ENCODE data around the gene CAV1. TPM values are rescaled to one million over a fixed set of nuclear protein-coding genes. Genes with fewer than 3 reads are reported as not detected.

The CAV1 gene
- total RNA-seq, 2 experiments from 2014 or later: not detected

DNA sequence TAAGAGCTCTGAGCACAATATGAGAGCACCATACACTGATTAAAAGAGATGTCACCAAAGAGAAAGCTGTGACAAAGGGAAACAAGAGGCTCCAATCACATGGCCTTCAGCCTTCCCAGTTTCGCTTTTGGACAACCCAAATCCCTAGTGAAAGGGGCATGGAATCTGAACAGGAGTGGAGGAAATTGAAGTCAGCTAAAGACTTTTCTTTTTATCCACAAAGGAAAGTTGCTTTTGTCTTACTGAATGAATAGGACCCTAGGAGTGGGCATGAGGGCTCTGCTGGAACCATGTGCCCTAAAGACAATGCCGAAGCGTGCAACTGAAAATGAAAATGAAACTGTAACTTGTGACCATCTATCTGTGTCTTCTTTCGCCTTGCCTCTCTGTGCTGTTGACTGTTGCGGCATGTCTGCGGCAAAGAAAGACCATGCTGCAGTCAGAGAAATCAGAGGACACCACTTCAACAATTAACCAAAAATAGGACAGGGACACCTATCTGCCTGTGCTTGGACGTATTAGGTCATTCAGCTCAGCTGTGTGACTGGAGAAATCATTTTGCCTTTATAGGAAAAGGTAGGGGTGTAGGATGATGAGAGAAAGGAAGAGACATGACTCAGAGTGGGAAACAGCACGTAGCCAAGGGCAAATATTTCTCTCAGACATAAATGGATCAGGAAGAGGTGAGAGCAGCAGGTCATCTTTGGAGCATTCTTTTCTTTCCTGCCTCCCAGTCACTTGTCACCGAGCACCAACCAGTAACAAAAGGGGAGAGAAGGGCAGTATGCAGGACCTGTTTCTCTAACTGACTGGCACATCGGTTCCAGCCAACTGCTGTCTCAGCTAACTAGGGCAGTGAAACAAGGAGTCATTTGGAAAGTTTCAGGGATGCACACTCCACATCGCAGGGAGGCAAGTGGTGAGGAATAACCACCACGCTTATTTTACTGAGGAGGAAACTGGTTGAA is 13.0 kb upstream of the CAV1 start:
- Mint-ChIP-seq H3K9me3 (no peaks in the 10 kb centered on the region), H3K36me3 (ENCODE audit: low read depth) (no peaks in the 10 kb centered on the region), H3K27me3 (peaks cover 36% of the 10 kb centered on the region), H3K4me3 (peak overlapping the region; percentile 51), H3K4me1 (peaks cover 14% of the 10 kb centered on the region), H3K27ac (peak overlapping the region; percentile 54)
- POLR2A ChIA-PET: no interaction called here
- DNase-seq: no peak
- CTCF ChIA-PET: interaction anchor here (1.9 kb wide), 1 partner anchor 14 kb away, joined by 6 read pairs; the partner anchor contains the start of gene CAV1

DNA sequence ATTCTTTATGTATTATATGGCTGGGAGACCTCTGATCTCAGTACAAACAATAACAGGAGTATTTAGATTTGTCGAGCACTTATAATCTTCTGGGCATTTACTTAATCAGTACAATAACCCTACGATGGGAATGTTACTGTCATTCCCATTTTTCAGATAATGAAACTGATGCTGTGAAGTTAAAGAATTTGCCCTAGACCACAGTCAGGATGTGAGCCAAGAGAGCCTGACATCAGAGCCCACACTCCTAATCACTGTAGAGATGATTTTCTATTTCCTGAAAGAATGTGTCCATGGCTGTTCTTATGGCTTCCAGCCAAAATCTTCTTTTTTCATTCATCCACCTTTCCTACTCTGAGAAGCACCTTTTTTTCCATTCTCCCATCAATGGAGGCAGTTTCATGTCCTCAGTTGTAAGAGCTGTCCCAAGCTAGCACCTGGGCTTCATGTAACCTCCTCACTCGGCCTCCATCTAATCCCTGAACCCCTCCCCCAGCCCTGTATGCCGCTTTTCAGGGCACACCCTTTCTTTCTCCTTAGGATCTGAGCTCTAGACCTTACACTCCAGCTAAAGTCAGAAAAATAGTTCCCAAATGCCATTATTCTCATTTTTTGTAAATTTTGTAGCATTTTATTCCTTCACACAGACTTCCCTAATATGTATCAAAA is 12.2 kb upstream of the CAV1 start:
- H3K4me3 Mint-ChIP-seq: no peak overlapping the region
- H3K27ac Mint-ChIP-seq: no peak overlapping the region
- CTCF ChIA-PET: interaction anchor here (1.9 kb wide), 1 partner anchor 13 kb away, joined by 6 read pairs; the partner anchor contains the start of gene CAV1
- H3K36me3 Mint-ChIP-seq (ENCODE audit: low read depth): no peaks in the 10 kb centered on the region
- peaks cover 14% of the 10 kb centered on the region for H3K4me1 Mint-ChIP-seq
- peaks cover 36% of the 10 kb centered on the region for H3K27me3 Mint-ChIP-seq
- POLR2A ChIA-PET: no interaction called here
- no peak for DNase-seq
- H3K9me3 Mint-ChIP-seq: no peaks in the 10 kb centered on the region

DNA sequence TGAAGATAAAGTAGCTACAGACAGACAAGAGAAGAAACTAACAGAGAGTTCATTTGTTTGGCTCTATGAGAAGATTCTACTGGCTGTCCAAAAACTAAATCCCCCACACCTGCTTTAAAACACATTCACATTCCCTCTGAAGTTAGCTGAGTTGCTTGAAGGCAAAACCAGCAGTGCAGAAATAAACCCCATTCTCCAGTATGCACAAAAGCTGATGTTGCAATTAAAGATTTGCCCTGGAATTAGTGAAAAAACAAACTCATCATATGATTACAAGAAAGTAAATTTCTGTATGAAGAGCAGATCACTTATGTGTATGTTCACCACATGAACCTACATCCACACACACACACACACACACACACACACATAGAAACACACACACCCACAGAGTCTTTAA is 9.3 kb upstream of the CAV1 start:
- no peaks in the 10 kb centered on the region for H3K36me3 Mint-ChIP-seq (ENCODE audit: low read depth)
- no peak overlapping the region for H3K27ac Mint-ChIP-seq
- peaks cover 39% of the 10 kb centered on the region for H3K27me3 Mint-ChIP-seq
- H3K4me3 Mint-ChIP-seq: no peak overlapping the region
- H3K4me1 Mint-ChIP-seq: peaks cover 14% of the 10 kb centered on the region
- no peaks in the 10 kb centered on the region for H3K9me3 Mint-ChIP-seq
- POLR2A ChIA-PET: no interaction called here
- CTCF ChIA-PET: interaction anchor here (0.6 kb wide), 1 partner anchor 955 kb away, joined by 3 read pairs; no protein-coding TSS in a partner anchor
- no peak for DNase-seq

DNA sequence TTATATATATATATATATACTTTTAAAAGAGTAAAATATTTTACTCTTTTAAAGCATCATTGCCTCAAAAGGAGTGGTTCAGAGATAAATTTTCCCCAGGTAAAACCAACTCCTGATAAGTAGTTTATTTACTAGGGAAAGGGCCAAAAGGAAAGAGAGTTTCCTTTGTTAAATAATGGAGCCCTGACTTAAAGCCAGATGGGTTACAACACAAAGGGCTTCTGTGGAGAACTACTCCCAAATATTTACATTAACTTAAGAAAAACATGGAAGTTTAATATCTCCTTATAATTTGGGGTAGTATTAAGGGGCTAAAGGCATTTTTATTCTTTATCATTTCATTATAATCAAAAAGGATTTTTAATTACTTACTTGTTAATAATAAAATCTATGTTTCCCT is 8.5 kb upstream of the CAV1 start:
- POLR2A ChIA-PET: no interaction called here
- CTCF ChIA-PET: interaction anchor here (0.6 kb wide), 1 partner anchor 956 kb away, joined by 3 read pairs; no protein-coding TSS in a partner anchor
- H3K27me3 Mint-ChIP-seq: peaks cover 41% of the 10 kb centered on the region

DNA sequence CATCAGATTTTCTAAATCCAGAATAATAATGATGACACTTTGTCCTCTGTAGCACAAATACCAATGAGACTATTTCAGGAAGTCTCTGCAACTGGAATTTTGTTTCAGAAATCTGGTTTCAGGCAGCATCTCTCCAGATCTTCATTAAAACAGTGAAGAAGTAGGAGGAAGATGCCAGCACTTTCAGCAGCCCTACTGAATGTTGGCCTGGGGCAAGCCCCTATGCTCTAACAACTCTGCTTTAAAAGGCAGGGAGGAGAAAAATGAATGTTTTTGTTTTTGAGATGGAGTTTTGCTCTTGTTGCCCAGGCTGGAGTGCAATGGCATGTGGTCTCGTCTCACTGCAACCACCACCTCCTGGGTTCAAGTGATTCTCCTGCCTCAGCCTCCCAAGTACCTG is 7.2 kb upstream of the CAV1 start:
- Mint-ChIP-seq H3K4me3 (no peak overlapping the region), H3K36me3 (ENCODE audit: low read depth) (no peaks in the 10 kb centered on the region), H3K27ac (no peak overlapping the region), H3K27me3 (peaks cover 48% of the 10 kb centered on the region), H3K4me1 (peaks cover 1% of the 10 kb centered on the region), H3K9me3 (no peaks in the 10 kb centered on the region)
- POLR2A ChIA-PET: no interaction called here
- no peak for DNase-seq
- CTCF ChIA-PET: no interaction called here

More for the DNA sequence above, 8.5 kb upstream of the CAV1 start:
- H3K4me1 Mint-ChIP-seq: peaks cover 13% of the 10 kb centered on the region
- no peak for DNase-seq
- H3K4me3 Mint-ChIP-seq: no peak overlapping the region
- H3K36me3 Mint-ChIP-seq (ENCODE audit: low read depth): no peaks in the 10 kb centered on the region
- no peak overlapping the region for H3K27ac Mint-ChIP-seq
- no peaks in the 10 kb centered on the region for H3K9me3 Mint-ChIP-seq

DNA sequence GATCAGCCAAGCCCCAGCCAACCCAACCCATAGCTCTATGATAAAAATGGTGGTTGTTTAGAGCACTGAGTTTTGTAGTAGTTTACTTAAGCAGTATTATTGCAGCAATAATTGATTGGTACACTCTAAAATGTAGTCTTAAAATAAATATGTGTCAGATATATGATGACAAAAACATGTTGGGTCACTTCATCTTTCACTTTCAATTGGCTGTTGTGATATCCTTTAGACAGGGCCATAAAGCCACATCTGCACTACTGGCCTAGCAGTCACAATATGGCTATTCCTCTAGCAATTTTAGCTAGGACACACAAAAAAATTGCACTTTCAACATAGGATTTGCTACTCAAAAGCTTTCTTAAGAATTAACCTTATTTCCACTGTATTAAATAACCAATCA is 5.9 kb upstream of the CAV1 start:
- DNase-seq: no peak
- Mint-ChIP-seq H3K4me3 (no peak overlapping the region), H3K27ac (no peak overlapping the region), H3K9me3 (no peaks in the 10 kb centered on the region), H3K27me3 (peaks cover 56% of the 10 kb centered on the region), H3K4me1 (no peaks in the 10 kb centered on the region), H3K36me3 (ENCODE audit: low read depth) (no peaks in the 10 kb centered on the region)
- POLR2A ChIA-PET: no interaction called here
- CTCF ChIA-PET: no interaction called here

DNA sequence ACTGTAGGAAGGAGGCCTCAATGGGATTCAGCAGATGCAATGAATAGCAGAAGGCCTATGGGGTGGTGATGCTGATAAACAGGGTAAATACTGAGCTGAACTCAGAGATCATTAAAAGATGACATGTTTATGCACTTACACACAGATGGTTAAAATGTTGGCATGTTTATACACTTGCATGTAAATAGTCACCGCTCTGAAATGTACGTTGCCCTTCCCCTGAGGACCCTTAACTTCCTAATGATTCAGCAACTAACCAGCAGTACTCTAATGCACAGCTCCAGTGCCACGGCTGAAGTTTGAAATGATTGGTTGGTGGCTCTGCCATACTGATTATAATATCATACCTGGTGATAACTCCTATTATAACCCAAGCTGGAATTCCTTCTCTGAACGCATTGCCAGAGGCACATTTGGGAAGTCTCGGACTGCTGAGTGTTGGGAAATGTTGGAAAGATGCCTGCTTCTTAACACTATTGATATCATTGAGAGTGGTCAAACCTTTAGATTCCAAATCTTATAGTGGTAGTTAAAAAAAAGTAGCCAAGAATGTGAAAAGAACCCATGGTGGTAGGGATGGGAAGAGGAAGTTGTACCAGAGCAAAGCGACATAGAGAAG is 3.7 kb upstream of the CAV1 start:
- H3K4me1 Mint-ChIP-seq: peaks cover 16% of the 10 kb centered on the region
- ChIA-PET POLR2A (no interaction called here), CTCF (no interaction called here)
- no peaks in the 10 kb centered on the region for H3K9me3 Mint-ChIP-seq
- no peak overlapping the region for H3K4me3 Mint-ChIP-seq
- H3K36me3 Mint-ChIP-seq (ENCODE audit: low read depth): no peaks in the 10 kb centered on the region
- H3K27me3 Mint-ChIP-seq: peaks cover 59% of the 10 kb centered on the region
- no peak overlapping the region for H3K27ac Mint-ChIP-seq
- no peak for DNase-seq

DNA sequence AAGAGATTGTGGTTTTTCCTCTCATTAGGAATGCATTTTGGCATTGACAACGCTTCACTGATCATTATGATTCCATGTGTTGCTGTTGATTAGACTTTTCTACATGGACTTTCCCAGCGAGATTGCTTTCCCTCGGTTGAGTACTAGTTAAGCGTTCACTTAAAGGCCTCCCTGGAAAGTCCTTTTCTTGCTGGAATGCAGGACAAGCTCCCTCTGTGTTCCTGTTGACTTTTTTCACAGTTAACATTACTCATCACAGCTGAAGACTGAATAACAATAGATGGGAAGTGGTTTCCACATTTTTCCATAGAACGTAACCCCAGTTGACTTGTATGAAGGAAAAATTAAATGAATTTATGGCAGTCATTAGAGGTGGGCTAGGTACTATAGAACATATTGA is 2.6 kb upstream of the CAV1 start:
- no peak overlapping the region for H3K27ac Mint-ChIP-seq
- no peak overlapping the region for H3K4me3 Mint-ChIP-seq
- H3K27me3 Mint-ChIP-seq: peaks cover 68% of the 10 kb centered on the region
- peaks cover 23% of the 10 kb centered on the region for H3K4me1 Mint-ChIP-seq
- no peaks in the 10 kb centered on the region for H3K9me3 Mint-ChIP-seq
- H3K36me3 Mint-ChIP-seq (ENCODE audit: low read depth): no peaks in the 10 kb centered on the region
- ChIA-PET POLR2A (no interaction called here), CTCF (no interaction called here)
- DNase-seq: no peak

DNA sequence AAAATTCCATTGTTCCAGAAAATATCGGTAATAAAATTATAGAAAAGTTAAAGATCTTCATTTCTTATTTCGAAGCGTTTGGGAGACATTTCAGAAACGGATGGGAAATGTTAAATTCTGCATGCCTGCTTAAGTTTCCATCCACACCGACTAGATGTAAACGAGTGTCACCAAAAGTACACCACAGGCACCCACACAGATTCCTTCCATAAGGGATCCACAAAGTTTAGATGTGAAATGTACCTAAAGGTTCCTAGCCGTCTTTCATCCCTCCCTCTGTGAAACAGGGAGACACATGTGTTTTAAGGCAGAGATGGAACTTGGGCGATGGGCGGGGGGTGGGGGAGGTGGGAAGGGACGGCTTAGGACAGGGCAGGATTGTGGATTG is 621 bp upstream of the CAV1 start:
- no peaks in the 10 kb centered on the region for H3K36me3 Mint-ChIP-seq (ENCODE audit: low read depth)
- peaks cover 82% of the 10 kb centered on the region for H3K27me3 Mint-ChIP-seq
- no peak overlapping the region for H3K27ac Mint-ChIP-seq
- ChIA-PET CTCF (no interaction called here), POLR2A (no interaction called here)
- no peak overlapping the region for H3K4me3 Mint-ChIP-seq
- H3K4me1 Mint-ChIP-seq: peaks cover 23% of the 10 kb centered on the region
- no peaks in the 10 kb centered on the region for H3K9me3 Mint-ChIP-seq
- no peak for DNase-seq

DNA sequence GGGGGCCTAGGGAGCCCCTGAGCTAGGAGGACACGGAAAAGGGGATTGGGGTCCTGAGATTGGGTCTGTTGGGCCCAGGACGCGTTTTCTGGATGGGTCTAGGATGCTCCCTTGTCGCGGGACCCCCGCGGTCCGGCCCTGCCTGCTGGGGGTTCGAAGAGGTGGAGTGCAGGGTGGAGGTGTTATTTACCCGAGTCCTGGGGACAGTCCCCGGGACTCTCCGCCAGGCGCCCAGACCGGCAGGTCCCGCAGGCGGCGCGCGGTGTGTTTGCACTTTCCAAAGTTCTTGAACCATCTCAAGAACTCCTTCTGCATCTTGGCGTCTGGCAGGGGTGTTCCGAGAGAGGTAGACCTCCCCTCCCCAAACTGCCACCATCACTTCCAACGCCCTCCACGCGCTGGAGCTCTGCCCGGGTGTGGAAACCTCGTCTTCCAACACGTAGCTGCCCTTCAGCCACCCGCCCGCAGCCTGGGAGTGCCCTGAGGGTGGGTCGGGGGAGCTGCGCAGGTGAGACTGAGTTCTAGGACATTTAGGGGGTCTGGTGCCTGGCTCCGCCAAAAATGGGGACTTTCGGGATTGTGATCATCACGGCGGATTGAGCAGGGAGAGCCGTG is 569 bp downstream of the CAV1 start:
- no peak for DNase-seq
- Mint-ChIP-seq H3K27ac (no peak overlapping the region), H3K4me3 (peak overlapping the region; percentile 70), H3K27me3 (peaks cover 79% of the 10 kb centered on the region), H3K36me3 (ENCODE audit: low read depth) (no peaks in the 10 kb centered on the region), H3K4me1 (peaks cover 23% of the 10 kb centered on the region), H3K9me3 (no peaks in the 10 kb centered on the region)
- CTCF ChIA-PET: interaction anchor here (0.7 to 2.3 kb wide), 5 partner anchors 12 to 281 kb away, joined by 3 to 6 read pairs (median 3); no protein-coding TSS in a partner anchor
- POLR2A ChIA-PET: no interaction called here

DNA sequence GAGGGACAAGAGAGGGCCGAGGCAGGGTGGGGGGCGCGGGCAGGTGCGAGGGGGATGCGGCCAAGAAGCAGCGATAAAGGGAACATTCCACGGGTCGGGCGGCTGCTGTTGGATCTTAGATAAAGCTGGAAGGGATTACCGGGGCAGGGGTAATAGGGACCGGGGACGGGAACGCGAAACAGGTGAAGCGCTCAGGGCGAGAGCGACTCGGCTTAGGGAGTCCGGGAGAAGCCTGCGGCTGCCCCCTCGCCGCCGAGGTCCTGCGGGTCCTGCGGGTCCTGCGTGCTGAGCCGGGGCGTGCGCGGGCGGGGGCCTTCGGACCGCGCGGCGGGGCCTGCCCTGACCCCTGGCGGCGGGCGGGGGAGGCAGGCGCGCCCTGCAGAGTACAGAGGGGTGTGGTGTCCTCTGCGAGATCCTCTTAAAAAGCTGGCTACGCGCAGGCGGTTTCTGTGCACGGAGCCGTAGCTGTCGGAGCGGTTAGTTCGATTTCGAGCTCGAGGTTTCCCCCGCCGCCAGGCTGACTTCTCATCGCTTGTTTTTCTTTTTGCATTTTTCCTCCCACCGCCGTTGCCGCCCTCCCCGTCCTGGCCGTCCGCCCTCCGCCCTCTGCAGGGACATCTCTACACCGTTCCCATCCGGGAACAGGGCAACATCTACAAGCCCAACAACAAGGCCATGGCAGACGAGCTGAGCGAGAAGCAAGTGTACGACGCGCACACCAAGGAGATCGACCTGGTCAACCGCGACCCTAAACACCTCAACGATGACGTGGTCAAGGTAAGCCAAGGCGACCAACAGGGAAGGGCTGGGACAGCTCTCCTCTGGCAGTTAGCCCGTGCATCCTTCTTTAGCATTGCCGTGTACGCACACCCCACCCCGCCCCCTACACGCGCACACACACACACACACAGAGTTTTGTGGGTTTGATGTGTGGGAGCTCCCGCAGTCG is 1.4 kb downstream of the CAV1 start:
- CTCF ChIA-PET: interaction anchor here (0.5 to 2.3 kb wide), 10 partner anchors 12 to 393 kb away, joined by 3 to 6 read pairs (median 4); no protein-coding TSS in a partner anchor
- peak; percentile 62 for DNase-seq
- Mint-ChIP-seq H3K27me3 (peaks cover 79% of the 10 kb centered on the region), H3K27ac (no peak overlapping the region), H3K4me1 (peaks cover 23% of the 10 kb centered on the region), H3K36me3 (ENCODE audit: low read depth) (no peaks in the 10 kb centered on the region), H3K4me3 (peak overlapping the region; percentile 70), H3K9me3 (no peaks in the 10 kb centered on the region)
- POLR2A ChIA-PET: no interaction called here

DNA sequence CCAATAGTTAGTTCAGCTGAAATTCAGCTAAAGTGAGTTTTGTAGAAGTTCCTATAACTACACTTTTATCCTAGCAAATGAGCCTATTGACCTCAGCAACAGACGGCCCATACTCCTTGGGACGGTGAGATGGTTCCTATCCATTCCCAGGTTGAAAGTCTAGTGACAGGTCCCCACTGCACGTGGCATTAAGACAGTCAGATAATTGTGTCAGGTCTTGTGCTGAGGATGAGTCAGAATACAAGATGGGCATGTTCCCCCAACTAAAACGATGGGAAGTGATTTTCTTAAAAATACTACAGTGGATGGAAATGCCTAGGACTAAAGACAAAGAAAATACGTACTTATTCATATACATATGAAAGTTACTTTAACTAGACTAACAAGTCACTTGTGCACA is 2.1 kb downstream of the CAV1 start:
- H3K4me3 Mint-ChIP-seq: peak overlapping the region; percentile 70
- POLR2A ChIA-PET: no interaction called here
- H3K27me3 Mint-ChIP-seq: peaks cover 77% of the 10 kb centered on the region
- no peaks in the 10 kb centered on the region for H3K36me3 Mint-ChIP-seq (ENCODE audit: low read depth)
- no peak overlapping the region for H3K27ac Mint-ChIP-seq
- DNase-seq: no peak
- H3K4me1 Mint-ChIP-seq: peaks cover 23% of the 10 kb centered on the region
- H3K9me3 Mint-ChIP-seq: no peaks in the 10 kb centered on the region
- CTCF ChIA-PET: interaction anchor here (0.7 to 2.3 kb wide), 5 partner anchors 11 to 393 kb away, joined by 3 to 6 read pairs (median 4); no protein-coding TSS in a partner anchor

Measured in activated CD4-positive, alpha-beta T cell treated with anti-CD3 and anti-CD28 coated beads, Interleukin-2, amount 10 ng/mL, durations not matched to agents 7 days and 5 days (primary cell).